Peyer's patch (tissue), 4 donors: ENCODE measurements around the gene NEURL2. TPM values are rescaled to one million over a fixed set of nuclear protein-coding genes. Genes with fewer than 3 reads are reported as not detected.

ENCODE experiments used
- DNase-seq, 3 donors: peaks; one replicate each; pipeline ENCODE4 v3.0.0-alpha.2; 2017 to 2019
- H3K27ac ChIP-seq, 4 donors: fragments of 200-600 bp; sonication (generic); one replicate each; pipeline ENCODE4 v1.5.1; 2016 to 2019
- H3K27me3 ChIP-seq, 2 donors: fragments of 200-600 bp; sonication (generic); one replicate each; pipeline ENCODE4 v1.5.1; 2019
- H3K36me3 ChIP-seq, 3 donors: fragments of 200-600 bp; sonication (generic); one replicate each; pipeline ENCODE4 v1.5.1; 2016 to 2019
- H3K4me1 ChIP-seq, 4 donors: fragments of 200-600 bp; sonication (generic); one replicate each; pipeline ENCODE4 v1.5.1; 2016 to 2019
- H3K4me3 ChIP-seq, 4 donors: fragments of 200-600 bp; sonication (generic); 1 replicate in 3 of 4; 2 replicates in 1 of 4; pipeline ENCODE4 v1.5.1; 2016 to 2019; ENCODE audit warnings: mild to moderate bottlenecking in 1 of 4
- H3K9me3 ChIP-seq, 4 donors: fragments of 200-600 bp; sonication (generic); one replicate each; pipeline ENCODE4 v1.5.1; 2016 to 2019; ENCODE audit warnings: mild to moderate bottlenecking in 1 of 4
- CTCF ChIP-seq, 6 experiments: fragments of 450-650 bp in 4 of 6; fragments of 200-600 bp in 2 of 6; sonication (generic) in 1 of 6; IDR thresholded peaks; one replicate each; pipeline ENCODE4 v1.5.1; 2017 to 2019; ENCODE audit warnings: antibody characterized with exemption in 6 of 6, mild to moderate bottlenecking in 3 of 6, moderate library complexity in 1 of 6
- POLR2A ChIP-seq, 2 donors: fragments of 450-650 bp; IDR thresholded peaks; one replicate each; pipeline ENCODE4 v1.5.1; 2017; ENCODE audit warnings: antibody characterized with exemption in 2 of 2, mild to moderate bottlenecking in 2 of 2, moderate library complexity in 2 of 2
- total RNA-seq, 4 donors: library from RNA; depleted of rRNA; stranded (reverse); fragments of >200 nt; gene quantifications; one replicate each; pipeline ENCODE4 v1.1.0, GENCODE V29; 2016

Gene NEURL2
- total RNA-seq, 4 donors from 2014 or later, result 3.3 to 27.6 (median 23.9) TPM

GRCh38 chr20:45859916-45860315 lies 31.1 kb downstream of the NEURL2 start:
- H3K36me3 ChIP-seq, result no peaks in the 10 kb centered on the region
- no peak overlapping the region for H3K27ac ChIP-seq
- no peaks in the 10 kb centered on the region for H3K9me3 ChIP-seq
- no peaks in the 10 kb centered on the region for H3K27me3 ChIP-seq
- DNase-seq, result no peak
- TF ChIP-seq CTCF (IDR thresholded peaks at IDR 0.05) (no peak), POLR2A (IDR thresholded peaks at IDR 0.05) (no peak)
- no peak overlapping the region for H3K4me3 ChIP-seq
- peaks cover 0 to 62% (median 12%) of the 10 kb centered on the region in 4 donors for H3K4me1 ChIP-seq

- Histone ChIP-seq H3K27me3 (no peaks in the 10 kb centered on the region), H3K9me3 (no peaks in the 10 kb centered on the region), H3K27ac (peak overlapping the region; percentile 83 to 92 (median 89)), H3K4me1 (peaks cover 0 to 56% (median 12%) of the 10 kb centered on the region in 4 donors), H3K4me3 (peak overlapping the region; percentile 82 to 97 (median 94)), H3K36me3 (peaks cover 0 to 13% (median 0%) of the 10 kb centered on the region in 3 donors)
- no peak for TF ChIP-seq CTCF (IDR thresholded peaks at IDR 0.05)
- no peak for TF ChIP-seq POLR2A (IDR thresholded peaks at IDR 0.05)
- no peak for DNase-seq
Observed at GRCh38 chr20:45857882-45858216, 33.2 kb downstream of the NEURL2 start.

- H3K4me1 ChIP-seq, result peaks cover 0 to 51% (median 12%) of the 10 kb centered on the region in 4 donors
- peaks cover 0 to 18% (median 0%) of the 10 kb centered on the region in 3 donors for H3K36me3 ChIP-seq
- DNase-seq, result peak; percentile 83 to 98 (median 96)
- peak within 1 kb of the TSS; percentile 82 to 97 (median 94) for H3K4me3 ChIP-seq
- peak within 1 kb of the TSS; percentile 83 to 92 (median 89) for H3K27ac ChIP-seq
- no peaks in the 10 kb centered on the region for H3K27me3 ChIP-seq
- TF ChIP-seq CTCF (IDR thresholded peaks at IDR 0.05), result no peak
- peak; percentile 56 to 86 for TF ChIP-seq POLR2A (IDR thresholded peaks at IDR 0.05)
- no peaks in the 10 kb centered on the region for H3K9me3 ChIP-seq
Observed at GRCh38 chr20:45857114-45857881, 33.7 kb downstream of the NEURL2 start, which contains the start of the genes ACOT8 and ZSWIM3. Gene ACOT8 (minus strand): TSS chr20:45857392. CDS start chr20:45857315, 77 bp downstream. Gene ZSWIM3 (plus strand): TSS chr20:45857614. CDS start chr20:45857826, 212 bp downstream.

- no peaks in the 10 kb centered on the region for H3K27me3 ChIP-seq
Observed at GRCh38 chr20:45853484-45853883, 37.5 kb downstream of the NEURL2 start.

GRCh38 chr20:45852326-45852725 lies 38.7 kb downstream of the NEURL2 start:
- Histone ChIP-seq H3K36me3 (peaks cover 0 to 41% (median 0%) of the 10 kb centered on the region in 3 donors), H3K4me1 (peaks cover 0 to 20% (median 9%) of the 10 kb centered on the region in 4 donors), H3K27ac (no peak overlapping the region)

More at GRCh38 chr20:45853484-45853883, 37.5 kb downstream of the NEURL2 start:
- H3K9me3 ChIP-seq, result no peaks in the 10 kb centered on the region
- DNase-seq, result no peak
- H3K4me1 ChIP-seq, result peaks cover 0 to 30% (median 12%) of the 10 kb centered on the region in 4 donors
- H3K36me3 ChIP-seq, result peaks cover 0 to 30% (median 0%) of the 10 kb centered on the region in 3 donors
- H3K4me3 ChIP-seq, result no peak overlapping the region
- TF ChIP-seq CTCF (IDR thresholded peaks at IDR 0.05) (no peak), POLR2A (IDR thresholded peaks at IDR 0.05) (no peak)
- H3K27ac ChIP-seq, result no peak overlapping the region

More at GRCh38 chr20:45852326-45852725, 38.7 kb downstream of the NEURL2 start:
- DNase-seq, result no peak
- TF ChIP-seq POLR2A (IDR thresholded peaks at IDR 0.05), result no peak
- no peak for TF ChIP-seq CTCF (IDR thresholded peaks at IDR 0.05)
- Histone ChIP-seq H3K9me3 (no peaks in the 10 kb centered on the region), H3K27me3 (no peaks in the 10 kb centered on the region), H3K4me3 (no peak overlapping the region)
